ENCODE data around the gene FOXJ3.

Gene FOXJ3

DNA sequence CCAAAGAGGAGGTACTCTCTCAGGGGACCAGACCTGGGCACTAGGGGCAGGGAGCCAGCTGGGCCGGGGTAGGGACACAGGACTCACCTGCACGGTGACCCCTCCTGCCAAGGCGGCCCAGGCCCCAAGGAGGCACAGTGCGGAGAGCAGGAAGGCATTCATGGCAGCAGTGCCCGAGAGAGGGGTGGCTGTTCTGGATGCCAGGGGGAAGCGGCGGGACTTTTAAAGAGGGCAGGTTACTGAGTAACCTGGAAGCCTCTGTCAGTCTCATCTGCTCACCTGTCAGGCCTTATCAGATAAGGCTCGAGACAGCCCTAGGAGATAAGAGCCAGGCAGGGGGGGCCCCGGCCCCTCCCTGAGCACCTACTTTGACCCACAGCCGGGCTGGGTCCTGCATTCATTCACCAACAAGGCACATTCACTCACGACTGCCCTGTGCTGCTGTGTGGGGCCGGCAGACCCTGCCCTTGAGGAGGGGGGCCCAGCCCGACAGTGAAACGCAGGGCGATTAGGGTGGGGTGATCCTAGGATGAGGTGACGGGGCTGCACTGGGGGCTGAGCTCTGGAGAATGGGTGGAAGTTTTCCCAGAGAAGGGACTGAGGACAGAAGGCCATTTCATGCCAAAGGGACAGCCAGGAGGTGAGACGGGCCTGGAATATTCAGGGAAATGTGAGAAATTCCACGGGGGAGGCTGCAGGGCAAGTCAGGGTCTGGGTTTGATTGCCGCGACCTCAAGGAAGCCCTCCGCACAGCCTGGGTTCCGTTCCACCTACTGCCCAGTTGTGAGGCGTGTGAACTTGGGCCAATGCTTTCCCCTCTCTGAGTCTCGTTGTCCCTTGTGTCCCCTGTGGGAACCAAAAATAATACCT lies 170.2 kb downstream of the FOXJ3 start, which contains the start of gene GUCA2A:
Gene GUCA2A (minus strand): TSS at position 195 of the 870 bp plus-strand sequence. CDS start 33 bp downstream, at position 162.
- DNase-seq: no peak

DNA sequence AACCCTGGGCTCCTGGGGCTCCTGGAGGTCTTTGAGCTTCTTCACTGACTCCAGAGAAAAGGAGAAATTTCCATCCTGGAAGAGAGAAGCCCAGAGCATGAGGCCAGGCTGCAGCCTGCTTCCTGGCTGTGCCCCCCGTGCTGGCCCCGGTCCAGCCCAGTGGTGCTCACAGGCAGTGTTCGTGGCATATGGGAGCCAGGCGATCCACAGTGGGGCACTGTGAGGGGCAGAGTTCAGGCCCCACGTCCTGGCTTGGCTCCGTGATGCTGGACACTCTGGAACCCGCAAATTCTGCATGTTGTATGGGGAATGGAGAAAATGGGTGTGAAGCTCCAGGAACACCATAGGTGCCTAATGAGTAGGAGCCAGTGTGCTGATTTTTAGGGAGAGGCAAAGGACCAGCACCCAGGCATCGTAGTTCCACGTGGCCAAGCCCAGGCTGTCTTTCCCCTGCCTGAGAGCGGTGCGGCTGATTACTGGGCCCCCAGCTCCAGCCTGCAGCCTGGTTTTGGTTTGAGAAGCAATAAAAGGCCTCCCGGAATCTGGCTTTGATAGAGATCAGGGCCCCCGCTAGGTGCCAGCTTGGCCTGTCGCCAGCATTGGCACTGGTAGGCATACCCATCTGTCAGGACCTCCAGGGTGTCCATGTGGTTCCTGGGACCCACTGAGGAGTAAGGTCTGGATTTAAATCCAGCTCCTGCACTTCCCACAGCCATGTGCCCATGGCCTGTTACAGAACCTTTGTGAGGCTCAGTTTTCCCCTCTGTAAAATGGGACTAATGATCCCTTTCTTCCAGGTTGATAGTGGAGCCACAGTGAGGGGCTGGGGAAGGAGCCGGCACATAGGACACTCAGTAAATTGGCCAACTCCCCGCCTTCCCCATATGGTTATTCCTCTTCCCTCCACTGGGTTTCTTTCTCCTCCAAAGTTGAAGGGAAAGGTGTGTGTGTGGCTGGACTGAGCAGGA lies 171.2 kb downstream of the FOXJ3 start:
- DNase-seq: no peak

DNA sequence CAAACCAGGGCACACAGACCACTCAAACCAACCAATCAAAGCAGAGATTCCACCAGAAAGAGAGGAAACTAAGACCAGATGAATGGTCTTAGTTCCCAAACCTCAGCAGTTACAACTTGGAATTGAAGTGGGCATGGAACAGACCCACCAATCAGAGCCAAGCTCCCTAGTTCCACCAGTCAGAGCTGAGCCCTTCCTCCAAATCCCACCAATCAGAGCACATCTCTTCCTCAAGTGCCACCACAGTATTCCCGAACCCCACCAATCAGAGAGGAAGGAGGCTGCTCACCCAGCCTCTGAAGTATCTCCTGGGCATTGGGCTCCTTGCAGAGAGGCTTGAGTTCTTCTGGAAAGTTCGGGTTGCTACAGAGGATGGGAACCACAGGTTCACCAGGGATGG lies 171.9 kb downstream of the FOXJ3 start:
- DNase-seq: no peak

DNA sequence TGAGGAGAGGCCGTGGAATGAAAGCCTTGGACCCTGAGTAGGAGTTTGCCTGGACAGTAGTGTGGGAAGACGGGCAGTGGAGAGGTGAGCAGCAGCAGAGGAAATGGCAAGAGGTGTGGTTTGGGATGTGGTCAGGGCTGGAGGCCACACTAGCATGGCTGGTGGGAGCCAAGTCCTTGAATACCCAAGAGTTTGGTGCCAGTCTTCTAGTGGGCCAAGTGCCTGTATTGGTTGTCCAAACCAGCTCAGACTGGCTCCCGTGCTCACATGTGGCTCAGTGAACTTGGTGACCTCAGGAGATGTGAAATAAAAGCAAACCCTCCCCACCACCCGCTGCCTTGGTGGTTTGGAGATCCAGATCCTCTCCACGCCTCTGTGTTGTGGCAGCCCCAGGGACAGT lies 172.9 kb downstream of the FOXJ3 start:
- DNase-seq: no peak

DNA sequence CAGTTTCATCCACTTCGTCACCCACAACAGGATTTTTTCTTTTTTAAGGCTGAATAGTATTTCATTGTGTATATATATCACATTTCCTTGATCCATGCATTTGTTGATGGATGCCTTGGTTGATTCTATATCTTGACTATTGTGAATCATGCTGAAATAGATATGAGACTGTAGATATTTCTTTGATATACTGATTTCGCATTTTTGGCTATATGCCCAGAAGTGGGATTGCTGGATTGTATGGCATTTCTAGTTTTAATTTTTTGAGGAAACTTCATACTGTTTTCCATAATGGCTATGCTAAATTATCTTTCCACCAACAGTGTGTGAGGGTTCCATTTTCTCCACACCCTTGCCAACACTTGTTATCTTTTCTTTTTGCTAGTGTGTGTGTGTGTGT lies 176.8 kb downstream of the FOXJ3 start:
- no peak for DNase-seq

DNA sequence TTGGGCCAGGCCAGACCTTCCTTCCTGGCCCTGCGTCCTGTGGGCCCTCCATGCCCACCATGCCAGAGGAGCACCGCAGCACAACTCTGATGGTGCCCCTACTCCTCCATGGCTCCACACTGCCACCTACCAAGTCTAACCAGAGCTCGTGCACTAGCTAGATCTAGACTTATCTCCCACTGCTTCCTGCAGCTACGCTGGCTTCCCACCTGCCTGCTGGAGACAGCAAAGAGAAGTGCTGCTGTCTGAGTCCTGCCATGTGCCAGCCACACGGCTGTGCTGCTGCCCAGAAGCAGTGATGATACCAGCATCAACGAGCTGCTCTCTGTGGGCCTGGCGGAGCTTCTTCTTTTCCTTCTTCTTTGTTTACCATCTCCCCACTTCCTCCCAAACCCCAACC lies 177.4 kb downstream of the FOXJ3 start:
- DNase-seq: no peak

DNA sequence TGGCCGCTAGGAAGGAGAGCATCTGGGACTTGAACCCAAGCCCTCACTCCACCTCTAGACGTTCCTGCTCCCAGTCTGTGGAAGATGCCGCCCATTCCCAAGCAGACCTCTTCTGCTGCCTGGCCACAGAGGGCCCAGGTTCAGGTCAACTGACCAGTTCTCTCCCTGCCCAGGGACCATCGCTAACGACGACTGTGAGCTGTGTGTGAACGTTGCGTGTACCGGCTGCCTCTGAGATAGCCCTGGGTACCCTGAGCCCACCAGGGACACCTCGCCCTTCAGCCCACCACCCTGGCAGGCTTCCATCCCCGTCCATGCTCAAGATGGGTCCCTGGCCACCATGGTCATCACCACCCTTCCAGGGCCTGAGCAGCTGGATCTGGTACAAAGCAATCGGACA lies 179.7 kb downstream of the FOXJ3 start:
- DNase-seq: no peak

GRCh38 chr1:42154685-42155084 lies 180.3 kb downstream of the FOXJ3 start:
- no peak for DNase-seq

- no peak for DNase-seq
Measured at GRCh38 chr1:42153624-42154023, 181.4 kb downstream of the FOXJ3 start.

- no peak for DNase-seq
Measured at GRCh38 chr1:42152907-42153600, 182.0 kb downstream of the FOXJ3 start, which contains the start of gene GUCA2B. Gene GUCA2B, plus strand, starts transcription at chr1:42153410. Its CDS starts 41 bp downstream, at chr1:42153451.

GRCh38 chr1:42152119-42152518 lies 182.9 kb downstream of the FOXJ3 start:
- DNase-seq: no peak

DNA sequence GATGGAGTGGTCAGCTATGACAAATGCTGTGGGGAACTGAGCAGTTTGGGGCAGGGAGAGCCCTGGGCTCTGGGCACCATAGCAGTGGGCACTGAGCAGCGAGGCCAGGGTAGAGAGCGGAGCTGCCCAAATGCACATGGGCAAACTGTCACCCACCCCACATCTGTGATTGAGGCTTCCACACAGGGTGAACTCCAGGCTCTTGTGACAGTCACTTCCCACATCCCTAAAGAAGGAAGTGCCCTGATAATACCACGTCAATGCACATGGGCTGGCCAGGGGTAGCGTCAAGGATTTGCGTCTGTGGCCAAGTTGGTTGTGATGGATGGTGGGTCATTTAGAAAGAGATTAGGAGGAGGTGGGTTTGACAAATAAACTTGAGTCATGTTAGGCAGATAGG lies 184.4 kb downstream of the FOXJ3 start:
- DNase-seq: no peak

DNA sequence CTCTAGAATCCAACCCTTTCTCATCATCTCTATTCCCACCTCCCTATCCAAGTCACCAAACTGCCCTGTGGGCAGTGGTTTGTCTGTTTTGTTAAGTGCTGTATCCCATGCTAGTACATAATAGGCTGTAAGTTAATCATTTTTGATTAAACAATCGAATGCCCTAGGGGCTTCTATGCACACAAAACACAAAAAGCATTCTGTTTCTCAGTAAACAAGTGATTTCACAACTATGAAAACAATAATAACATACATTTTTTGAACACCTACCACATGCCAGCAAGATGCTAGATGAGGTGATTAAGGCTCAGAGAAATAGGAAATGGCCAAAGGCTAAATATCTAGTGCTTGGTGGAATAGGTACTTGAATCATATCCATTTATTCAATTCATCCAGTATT lies 186.9 kb downstream of the FOXJ3 start:
- no peak for DNase-seq

- peak; percentile 32 to 65 (median 48) for DNase-seq
Measured at GRCh38 chr1:42146626-42147320, 188.3 kb downstream of the FOXJ3 start.

DNA sequence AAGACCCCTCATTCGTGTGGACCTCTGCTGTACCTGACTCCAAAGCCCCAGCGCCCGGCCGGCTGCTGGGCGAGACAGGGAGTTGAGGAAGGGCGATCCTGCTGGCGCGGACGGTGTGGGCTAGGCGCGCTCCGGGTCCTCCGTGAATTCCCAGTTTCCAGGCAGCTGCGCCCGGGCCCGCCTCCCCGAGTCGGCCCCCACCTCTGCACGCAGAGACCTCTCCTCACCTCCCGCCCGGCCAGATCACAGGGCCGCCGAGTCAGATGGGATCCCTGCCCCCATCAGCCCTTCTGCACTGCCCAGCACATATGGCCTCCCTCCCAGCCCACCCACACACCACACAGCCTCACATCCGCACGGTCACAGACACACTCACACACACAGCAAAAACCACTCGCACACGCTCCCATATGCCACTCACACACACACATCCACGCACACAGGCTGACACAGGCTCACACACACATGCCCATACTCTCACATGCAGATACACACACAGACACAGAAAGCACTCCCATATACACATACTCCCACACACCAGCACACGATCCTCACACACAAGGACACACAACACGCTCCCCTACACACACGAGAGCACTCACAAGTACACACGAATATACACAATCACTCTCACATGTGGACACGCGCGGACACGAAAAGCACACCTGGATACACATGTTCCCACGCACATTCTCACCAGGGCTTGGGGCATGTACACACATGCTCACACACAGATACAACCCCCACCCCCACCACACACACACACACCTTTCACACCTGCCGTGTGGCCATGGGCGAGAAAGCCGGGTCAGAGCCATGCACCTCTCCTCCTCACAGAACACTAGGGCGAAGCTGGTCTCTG lies 189.0 kb downstream of the FOXJ3 start:
- DNase-seq: no peak

DNA sequence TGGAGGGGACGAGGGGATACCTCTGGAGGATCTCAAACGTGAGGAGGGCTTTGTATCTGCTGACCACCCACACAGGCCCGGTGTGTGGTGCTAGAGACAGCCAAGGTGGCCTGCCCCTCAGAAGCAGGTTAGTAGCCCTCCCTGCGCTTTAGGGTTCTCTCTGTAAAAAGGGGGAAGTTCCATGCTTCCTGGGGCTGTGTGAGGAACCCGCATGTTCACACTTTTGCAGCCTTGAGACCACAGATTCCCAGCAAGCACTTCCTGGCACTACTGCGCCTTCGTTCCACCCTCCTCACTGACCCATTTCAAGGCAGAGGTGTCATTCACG lies 189.7 kb downstream of the FOXJ3 start:
- no peak for DNase-seq

- DNase-seq: no peak
Measured at GRCh38 chr1:42144711-42145388, 190.2 kb downstream of the FOXJ3 start.

- DNase-seq: no peak
Measured at GRCh38 chr1:42143896-42144710, 190.9 kb downstream of the FOXJ3 start.

- DNase-seq: no peak
Measured at GRCh38 chr1:42142894-42143675, 191.9 kb downstream of the FOXJ3 start.
